CD14-positive monocyte (primary cell): ENCODE measurements around the gene JAKMIP2. TPM values are rescaled to one million over a fixed set of nuclear protein-coding genes. Genes with fewer than 3 reads are reported as not detected.

Experiments used
- DNase-seq, 3 donors: peaks; one replicate each; pipeline ENCODE4 v3.0.0-alpha.2; 2011 to 2022
- H2AFZ ChIP-seq: 2 replicates; pipeline ENCODE4 v1.6.0; 2012; ENCODE audit warnings: mild to moderate bottlenecking, low read depth, low read length, inconsistent platforms; ENCODE audit not compliant: insufficient read depth, poor library complexity, severe bottlenecking
- H3K27ac ChIP-seq, 2 donors: 1 replicate in 1 of 2; 2 replicates in 1 of 2; pipeline ENCODE4 v1.5.1; 2012 to 2013; ENCODE audit warnings: low read length in 2 of 2, control low read depth in 1 of 2, inconsistent platforms in 1 of 2, low read depth in 1 of 2, mild to moderate bottlenecking in 1 of 2
- H3K27me3 ChIP-seq, 2 donors: one replicate each; pipeline versions ENCODE4 v1.6.0 to v1.6.1; 2011 to 2013; ENCODE audit warnings: low read length in 2 of 2; ENCODE audit not compliant: control insufficient read depth in 2 of 2, insufficient read depth in 2 of 2
- H3K36me3 ChIP-seq, 2 donors: replicated peaks in 1 of 2; 1 replicate in 1 of 2; 2 replicates in 1 of 2; pipeline versions ENCODE4 v1.5.1 to v1.6.1; 2012 to 2013; ENCODE audit warnings: low read length in 2 of 2, control low read depth in 1 of 2, inconsistent platforms in 1 of 2, mild to moderate bottlenecking in 1 of 2; ENCODE audit not compliant: insufficient read depth in 2 of 2, control insufficient read depth in 1 of 2
- H3K4me1 ChIP-seq, 2 donors: 1 replicate in 1 of 2; 2 replicates in 1 of 2; pipeline versions ENCODE4 v1.5.1 to v1.6.1; 2012 to 2013; ENCODE audit warnings: low read length in 2 of 2, control low read depth in 1 of 2, inconsistent platforms in 1 of 2, mild to moderate bottlenecking in 1 of 2, moderate library complexity in 1 of 2; ENCODE audit not compliant: insufficient read depth in 2 of 2, control insufficient read depth in 1 of 2
- H3K4me2 ChIP-seq: replicated peaks from 2 replicates; pipeline ENCODE3; 2012; ENCODE audit warnings: low read length, moderate library complexity, mild to moderate bottlenecking; ENCODE audit not compliant: poor library complexity, severe bottlenecking; ENCODE audit errors: extremely low read depth
- H3K4me3 ChIP-seq, 3 experiments: fragments of 200-600 bp in 1 of 3; sonication (generic) in 1 of 3; replicated peaks in 1 of 3; 1 replicate in 2 of 3; 2 replicates in 1 of 3; pipeline ENCODE4 v1.5.1; 2011 to 2013; ENCODE audit warnings: low read length in 3 of 3, mild to moderate bottlenecking in 3 of 3, control low read depth in 2 of 3, low read depth in 2 of 3, inconsistent platforms in 1 of 3, moderate library complexity in 1 of 3
- H3K79me2 ChIP-seq: 2 replicates; pipeline ENCODE4 v1.6.0; 2012; ENCODE audit warnings: mild to moderate bottlenecking, control low read depth, inconsistent platforms, low read length, moderate library complexity; ENCODE audit not compliant: insufficient read depth
- H3K9ac ChIP-seq: 2 replicates; pipeline ENCODE4 v1.6.0; 2017; ENCODE audit warnings: low read length, mild to moderate bottlenecking; ENCODE audit not compliant: insufficient read depth, poor library complexity, severe bottlenecking
- H3K9me3 ChIP-seq, 2 donors: replicated peaks in 1 of 2; 1 replicate in 1 of 2; 2 replicates in 1 of 2; pipeline versions ENCODE4 v1.5.1 to v1.6.1; 2012 to 2013; ENCODE audit warnings: low read length in 2 of 2, control low read depth in 1 of 2; ENCODE audit not compliant: control insufficient read depth in 1 of 2, insufficient read depth in 1 of 2
- H4K20me1 ChIP-seq: 2 replicates; pipeline ENCODE4 v1.6.0; 2012; ENCODE audit warnings: mild to moderate bottlenecking, low read length, control low read depth, moderate library complexity; ENCODE audit not compliant: insufficient read depth
- H3K27ac Mint-ChIP-seq, 7 donors: one replicate each; pipeline ENCODE4 v1.8.0; 2020; ENCODE audit warnings: mild to moderate bottlenecking in 7 of 7, mixed read lengths in 7 of 7, moderate library complexity in 6 of 7, inconsistent platforms in 2 of 7
- H3K27me3 Mint-ChIP-seq, 3 donors: one replicate each; pipeline ENCODE4 v1.8.0; 2021 to 2022; ENCODE audit warnings: low read depth in 3 of 3, mild to moderate bottlenecking in 3 of 3, mixed read lengths in 3 of 3, moderate library complexity in 3 of 3, inconsistent platforms in 1 of 3
- H3K36me3 Mint-ChIP-seq, 2 donors: one replicate each; pipeline ENCODE4 v1.8.0; 2020; ENCODE audit warnings: mixed read lengths in 2 of 2, inconsistent platforms in 1 of 2, mild to moderate bottlenecking in 1 of 2
- H3K4me1 Mint-ChIP-seq: one replicate; pipeline ENCODE4 v1.8.0; 2020; ENCODE audit warnings: mild to moderate bottlenecking, mixed read lengths
- H3K4me3 Mint-ChIP-seq, 2 donors: one replicate each; pipeline ENCODE4 v1.8.0; 2020; ENCODE audit warnings: mild to moderate bottlenecking in 2 of 2, mixed read lengths in 2 of 2, moderate library complexity in 1 of 2
- H3K9me3 Mint-ChIP-seq, 7 donors: one replicate each; pipeline ENCODE4 v1.8.0; 2020 to 2022; ENCODE audit warnings: mixed read lengths in 7 of 7, mild to moderate bottlenecking in 6 of 7, moderate library complexity in 6 of 7, inconsistent platforms in 2 of 7
- CTCF ChIP-seq: fragments of 200-600 bp; IDR thresholded peaks from one replicate; pipeline ENCODE4 v1.8.0; 2022; ENCODE audit warnings: antibody characterized with exemption, mild to moderate bottlenecking
- WGBS: methylation state at CpG from one replicate; pipeline ENCODE4 v1.1.5; 2013; ENCODE audit warnings: missing lambda C conversion rate; ENCODE audit not compliant: insufficient coverage; 5-methylcytosine and 5-hydroxymethylcytosine counted together
- intact Hi-C, 2 donors: fragments of 100-400 bp; cut with micrococcal nuclease; formaldehyde crosslinking; loops; one replicate each; pipeline versions ENCODE4 v1.15.0 to v1.15.1; 2023
- polyA plus RNA-seq, 3 donors: library from polyadenylated mRNA; depleted of rRNA in 1 of 3; unstranded in 2 of 3; stranded (reverse) in 1 of 3; fragments of 300-500 nt in 2 of 3; fragments of >200 nt in 1 of 3; fragmentation: Illumina TruSeq in 2 of 3; gene quantifications; 1 replicate in 2 of 3; 2 replicates in 1 of 3; pipeline ENCODE4 v1.2.3, GENCODE V29; 2012 to 2021

Gene JAKMIP2
- polyA plus RNA-seq, 3 donors, result 0.02 TPM; not detected in 2

- WGBS, result no CpG with 5 or more reads among the region's 3 CpGs
Measured at GRCh38 chr5:147737921-147738320, 44.6 kb downstream of the JAKMIP2 start.

GRCh38 chr5:147735621-147736125 lies 46.9 kb downstream of the JAKMIP2 start:
- Histone ChIP-seq H3K36me3 (no peaks in the 10 kb centered on the region), H4K20me1 (no peaks in the 10 kb centered on the region)
- H3K27me3 Mint-ChIP-seq, result no peaks in the 10 kb centered on the region

More at GRCh38 chr5:147737921-147738320, 44.6 kb downstream of the JAKMIP2 start:
- no peak overlapping the region for H3K9ac ChIP-seq
- no peaks in the 10 kb centered on the region for H3K79me2 ChIP-seq
- H3K9me3 ChIP-seq, result no peaks in the 10 kb centered on the region
- no peaks in the 10 kb centered on the region for H3K27me3 ChIP-seq
- Mint-ChIP-seq H3K27me3 (no peaks in the 10 kb centered on the region), H3K4me3 (no peak overlapping the region), H3K27ac (no peak overlapping the region), H3K36me3 (no peaks in the 10 kb centered on the region), H3K9me3 (peaks cover 0 to 3% (median 0%) of the 10 kb centered on the region in 7 donors), H3K4me1 (no peaks in the 10 kb centered on the region)
- TF ChIP-seq CTCF, result no peak
- no peak overlapping the region for H3K27ac ChIP-seq
- H3K4me1 ChIP-seq, result no peaks in the 10 kb centered on the region
- H3K4me2 ChIP-seq, result no peak overlapping the region
- no peak for DNase-seq
- H4K20me1 ChIP-seq, result no peaks in the 10 kb centered on the region
- H3K36me3 ChIP-seq, result no peaks in the 10 kb centered on the region
- H2AFZ ChIP-seq, result no peak overlapping the region
- no peak overlapping the region for H3K4me3 ChIP-seq
- intact Hi-C loops, result no loop called here

More at GRCh38 chr5:147735621-147736125, 46.9 kb downstream of the JAKMIP2 start:
- Histone ChIP-seq H3K79me2 (no peaks in the 10 kb centered on the region), H3K4me3 (no peak overlapping the region), H3K4me2 (no peak overlapping the region), H3K27ac (no peak overlapping the region), H3K9me3 (no peaks in the 10 kb centered on the region), H2AFZ (no peak overlapping the region), H3K4me1 (no peaks in the 10 kb centered on the region), H3K27me3 (no peaks in the 10 kb centered on the region), H3K9ac (no peak overlapping the region)
- H3K27ac Mint-ChIP-seq, result no peak overlapping the region
- peaks cover 0 to 3% (median 0%) of the 10 kb centered on the region in 7 donors for H3K9me3 Mint-ChIP-seq
- H3K36me3 Mint-ChIP-seq, result no peaks in the 10 kb centered on the region
- H3K4me3 Mint-ChIP-seq, result no peak overlapping the region
- no peaks in the 10 kb centered on the region for H3K4me1 Mint-ChIP-seq
- intact Hi-C loops, result no loop called here
- TF ChIP-seq CTCF, result no peak
- DNase-seq, result no peak
